WI38 (cell line): ENCODE measurements around the gene MARK3.

Experiments used
- H3K4me3 ChIP-seq: 2 replicates; pipeline ENCODE4 v1.5.1; 2011; ENCODE audit warnings: low read depth, mild to moderate bottlenecking, control low read depth, low read length
- TF ChIP-seq, protein P1 (sequence below): IDR thresholded peaks from 2 replicates; pipeline ENCODE4 v1.5.1; 2012; ENCODE audit warnings: low read depth, mild to moderate bottlenecking, control low read depth, low read length

The MARK3 gene

GRCh38 chr14:103450416-103450815 is 65.2 kb downstream of the MARK3 start:
- TF ChIP-seq, protein P1, sequence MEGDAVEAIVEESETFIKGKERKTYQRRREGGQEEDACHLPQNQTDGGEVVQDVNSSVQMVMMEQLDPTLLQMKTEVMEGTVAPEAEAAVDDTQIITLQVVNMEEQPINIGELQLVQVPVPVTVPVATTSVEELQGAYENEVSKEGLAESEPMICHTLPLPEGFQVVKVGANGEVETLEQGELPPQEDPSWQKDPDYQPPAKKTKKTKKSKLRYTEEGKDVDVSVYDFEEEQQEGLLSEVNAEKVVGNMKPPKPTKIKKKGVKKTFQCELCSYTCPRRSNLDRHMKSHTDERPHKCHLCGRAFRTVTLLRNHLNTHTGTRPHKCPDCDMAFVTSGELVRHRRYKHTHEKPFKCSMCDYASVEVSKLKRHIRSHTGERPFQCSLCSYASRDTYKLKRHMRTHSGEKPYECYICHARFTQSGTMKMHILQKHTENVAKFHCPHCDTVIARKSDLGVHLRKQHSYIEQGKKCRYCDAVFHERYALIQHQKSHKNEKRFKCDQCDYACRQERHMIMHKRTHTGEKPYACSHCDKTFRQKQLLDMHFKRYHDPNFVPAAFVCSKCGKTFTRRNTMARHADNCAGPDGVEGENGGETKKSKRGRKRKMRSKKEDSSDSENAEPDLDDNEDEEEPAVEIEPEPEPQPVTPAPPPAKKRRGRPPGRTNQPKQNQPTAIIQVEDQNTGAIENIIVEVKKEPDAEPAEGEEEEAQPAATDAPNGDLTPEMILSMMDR, result no peak
- no peak overlapping the region for H3K4me3 ChIP-seq

- H3K4me3 ChIP-seq, result no peak overlapping the region
- TF ChIP-seq, protein P1, result no peak
Observed at GRCh38 chr14:103451401-103451800, 66.2 kb downstream of the MARK3 start.

DNA sequence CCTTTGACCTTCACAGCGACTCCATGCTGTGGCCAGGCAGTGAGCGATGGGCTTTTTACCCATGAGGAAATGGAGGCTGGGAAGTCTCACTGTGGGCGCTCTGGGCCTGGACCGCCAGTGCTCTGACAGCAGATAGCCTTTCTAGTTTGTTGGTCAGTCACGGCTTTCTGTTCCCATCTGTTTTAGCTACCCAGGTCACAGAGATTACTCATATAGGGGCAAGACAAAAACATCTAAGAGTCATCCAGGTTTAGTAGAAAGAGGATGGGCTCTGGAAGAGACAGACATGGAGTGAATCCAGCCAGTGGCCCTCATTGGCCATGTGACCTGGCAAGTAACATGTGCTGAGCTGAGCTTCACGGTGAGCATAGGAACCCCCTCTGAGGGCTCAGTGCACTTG is 68.6 kb downstream of the MARK3 start:
- no peak overlapping the region for H3K4me3 ChIP-seq
- TF ChIP-seq, protein P1, result no peak

DNA sequence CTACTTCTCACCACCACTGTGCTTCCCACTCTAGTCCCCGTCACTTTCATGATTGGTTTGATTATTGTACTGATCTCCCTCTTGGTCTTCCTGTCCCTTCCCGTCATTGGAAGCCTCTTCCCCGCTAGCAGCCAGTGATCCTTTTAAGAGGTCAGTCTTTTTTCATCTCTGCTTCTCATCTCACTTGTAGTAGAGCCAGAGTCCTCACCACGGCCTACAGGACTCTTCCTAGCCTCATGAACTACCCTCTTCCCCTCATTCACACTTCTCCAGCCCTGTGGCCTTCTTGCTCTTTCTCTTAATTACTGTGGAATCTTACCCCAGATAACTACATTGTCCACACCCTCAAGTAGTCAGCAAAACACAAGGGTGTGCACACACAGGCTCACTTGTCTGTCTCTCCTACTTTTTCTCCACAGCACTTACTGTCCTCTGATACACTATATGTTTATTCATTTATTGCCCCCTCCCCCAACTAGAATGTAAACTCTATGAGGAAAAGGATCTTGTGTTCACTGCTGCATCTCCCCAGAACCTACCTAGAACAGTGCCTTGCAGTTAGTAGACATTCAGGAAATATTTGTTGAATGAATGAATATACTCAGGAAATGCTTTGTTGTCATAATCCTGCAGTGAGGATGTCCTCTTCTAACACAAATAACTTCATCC is 71.1 kb downstream of the MARK3 start:
- no peak overlapping the region for H3K4me3 ChIP-seq
- TF ChIP-seq, protein P1, result no peak

- H3K4me3 ChIP-seq, result no peak overlapping the region
- TF ChIP-seq, protein P1, result no peak
Observed at GRCh38 chr14:103460415-103460814, 75.2 kb downstream of the MARK3 start.

GRCh38 chr14:103463149-103463548 is 77.9 kb downstream of the MARK3 start:
- no peak overlapping the region for H3K4me3 ChIP-seq

GRCh38 chr14:103463851-103464250 is 78.6 kb downstream of the MARK3 start:
- no peak overlapping the region for H3K4me3 ChIP-seq
- TF ChIP-seq, protein P1, result no peak

More at GRCh38 chr14:103463149-103463548, 77.9 kb downstream of the MARK3 start:
- TF ChIP-seq, protein P1, result no peak
